ENCODE data around the gene SMLR1.

GRCh38 chr6:130833569-130833968 lies 6.4 kb downstream of the SMLR1 start:
- TF ChIP-seq CEBPB (IDR thresholded peaks at IDR 0.05) (no peak), TEAD4 (IDR thresholded peaks at IDR 0.05) (no peak), REST (IDR thresholded peaks at IDR 0.05; ENCODE audit: low read depth) (no peak), TAF1 (IDR thresholded peaks at IDR 0.05; ENCODE audit: low read depth) (no peak), CREB1 (IDR thresholded peaks at IDR 0.05; ENCODE audit: low read depth) (no peak)

Measured in Ishikawa (cell line).